ENCODE measurements around the gene ZNF487.
A peak's percentile ranks its signal among the peaks of the same experiment; 100 is the strongest.

ZNF487 gene

DNA sequence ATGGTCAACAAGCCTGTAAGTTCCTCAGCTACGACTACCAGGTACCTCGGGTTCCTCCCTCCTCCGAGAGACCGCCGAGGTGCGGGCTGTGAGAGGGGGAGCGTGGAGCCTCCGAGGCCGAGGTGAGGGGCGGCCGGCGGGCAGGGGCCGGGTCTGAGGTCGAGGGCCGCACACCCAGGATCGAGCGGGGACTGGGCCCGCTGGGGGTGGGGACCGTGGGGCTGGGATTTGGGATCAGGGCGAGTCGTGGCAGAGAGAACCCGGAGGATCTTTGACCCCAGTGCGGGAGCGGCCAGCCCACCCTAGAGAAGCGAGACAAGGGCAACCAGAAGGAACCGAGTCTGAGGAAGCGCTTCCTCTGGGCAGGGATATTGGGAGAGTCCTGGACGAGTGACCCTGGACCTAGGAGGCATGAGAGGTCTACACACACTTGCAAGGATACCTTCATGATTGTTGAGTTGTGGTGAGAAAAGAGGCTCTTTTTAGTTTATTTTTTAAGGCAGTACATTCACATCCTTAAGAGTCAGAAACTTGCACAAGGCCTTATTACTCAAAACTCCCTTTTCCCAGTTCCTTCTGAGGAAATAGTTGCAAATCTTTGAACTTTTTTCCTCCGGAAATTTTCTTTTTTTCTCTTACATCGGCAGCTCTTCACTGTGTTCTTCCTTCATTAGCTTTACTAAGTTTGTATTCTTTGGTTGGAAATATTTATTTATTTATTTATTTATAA, 395 bp downstream of the ZNF487 start (continued):
- TF ChIP-seq, protein P1, sequence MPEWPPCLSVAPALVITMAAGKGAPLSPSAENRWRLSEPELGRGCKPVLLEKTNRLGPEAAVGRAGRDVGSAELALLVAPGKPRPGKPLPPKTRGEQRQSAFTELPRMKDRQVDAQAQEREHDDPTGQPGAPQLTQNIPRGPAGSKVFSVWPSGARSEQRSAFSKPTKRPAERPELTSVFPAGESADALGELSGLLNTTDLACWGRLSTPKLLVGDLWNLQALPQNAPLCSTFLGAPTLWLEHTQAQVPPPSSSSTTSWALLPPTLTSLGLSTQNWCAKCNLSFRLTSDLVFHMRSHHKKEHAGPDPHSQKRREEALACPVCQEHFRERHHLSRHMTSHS (tag by site-specific recombination; IDR thresholded peaks at IDR 0.05), result no peak
- no peak for TF ChIP-seq ZNF596 (tag by site-specific recombination; IDR thresholded peaks at IDR 0.05)

DNA sequence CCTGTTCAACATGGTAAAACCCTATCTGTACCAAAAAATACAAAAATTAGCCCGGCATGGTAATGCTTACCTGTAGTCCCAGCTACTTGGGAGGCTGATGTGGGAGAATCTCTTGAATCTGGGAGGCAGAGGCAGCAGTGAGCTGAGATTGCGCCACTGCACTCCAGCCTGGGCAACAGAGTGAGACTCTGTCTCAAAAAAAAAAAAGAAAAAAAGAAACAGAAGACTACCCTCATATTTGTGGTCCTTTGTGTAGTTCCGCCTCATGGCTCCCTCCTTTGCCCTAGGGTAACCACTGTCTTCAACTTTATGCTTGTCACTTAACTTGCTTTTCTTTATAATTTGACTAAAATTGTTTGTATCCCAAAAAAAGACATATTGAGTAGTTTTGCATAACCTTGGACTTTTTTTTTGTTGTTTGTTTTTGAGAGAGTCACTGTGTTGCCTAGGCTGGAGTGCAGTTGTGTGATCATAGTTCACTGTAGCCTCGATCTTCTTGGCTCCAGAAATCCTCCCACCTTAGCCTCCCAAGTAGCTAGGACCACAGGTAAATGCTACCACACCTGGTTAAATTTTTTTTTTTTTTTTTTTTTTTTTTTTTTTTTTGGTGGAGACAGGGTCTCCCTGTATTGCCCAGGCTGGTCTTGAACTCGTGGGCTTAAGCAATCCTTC, 3.7 kb downstream of the ZNF487 start:
- peaks cover 3% of the 10 kb centered on the region; the same call in 1 of the 2 replicates for H3K4me1 ChIP-seq (ENCODE audit: control insufficient read depth, insufficient read depth, low read length)
- H3K4me3 ChIP-seq (ENCODE audit: low read depth, low read length), result no peak overlapping the region
- H3K27ac ChIP-seq (ENCODE audit: extremely low read depth, low read depth, low read length), result no peak overlapping the region
- ChIA-PET CTCF (interaction anchor here (0.6 kb wide), 1 partner anchor 91 kb away, joined by 3 read pairs; no protein-coding TSS in a partner anchor), POLR2A (no interaction called here)
- H3K36me3 ChIP-seq (ENCODE audit: control insufficient read depth in 2 of 2, insufficient read depth in 1 of 2, low read length in 2 of 2), result no peaks in the 10 kb centered on the region; a peak in 1 of 3 replicates
- TF ChIP-seq, protein P2, sequence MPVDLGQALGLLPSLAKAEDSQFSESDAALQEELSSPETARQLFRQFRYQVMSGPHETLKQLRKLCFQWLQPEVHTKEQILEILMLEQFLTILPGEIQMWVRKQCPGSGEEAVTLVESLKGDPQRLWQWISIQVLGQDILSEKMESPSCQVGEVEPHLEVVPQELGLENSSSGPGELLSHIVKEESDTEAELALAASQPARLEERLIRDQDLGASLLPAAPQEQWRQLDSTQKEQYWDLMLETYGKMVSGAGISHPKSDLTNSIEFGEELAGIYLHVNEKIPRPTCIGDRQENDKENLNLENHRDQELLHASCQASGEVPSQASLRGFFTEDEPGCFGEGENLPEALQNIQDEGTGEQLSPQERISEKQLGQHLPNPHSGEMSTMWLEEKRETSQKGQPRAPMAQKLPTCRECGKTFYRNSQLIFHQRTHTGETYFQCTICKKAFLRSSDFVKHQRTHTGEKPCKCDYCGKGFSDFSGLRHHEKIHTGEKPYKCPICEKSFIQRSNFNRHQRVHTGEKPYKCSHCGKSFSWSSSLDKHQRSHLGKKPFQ (tag by site-specific recombination; IDR thresholded peaks at IDR 0.05), result no peak
- TF ChIP-seq, protein P3, sequence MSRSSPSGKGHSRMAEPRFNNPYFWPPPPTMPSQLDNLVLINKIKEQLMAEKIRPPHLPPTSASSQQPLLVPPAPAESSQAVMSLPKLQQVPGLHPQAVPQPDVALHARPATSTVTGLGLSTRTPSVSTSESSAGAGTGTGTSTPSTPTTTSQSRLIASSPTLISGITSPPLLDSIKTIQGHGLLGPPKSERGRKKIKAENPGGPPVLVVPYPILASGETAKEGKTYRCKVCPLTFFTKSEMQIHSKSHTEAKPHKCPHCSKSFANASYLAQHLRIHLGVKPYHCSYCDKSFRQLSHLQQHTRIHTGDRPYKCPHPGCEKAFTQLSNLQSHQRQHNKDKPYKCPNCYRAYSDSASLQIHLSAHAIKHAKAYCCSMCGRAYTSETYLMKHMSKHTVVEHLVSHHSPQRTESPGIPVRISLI (tag by site-specific recombination; IDR thresholded peaks at IDR 0.05), result peak; percentile 83
- no peak for TF ChIP-seq ZNF155 (tag by site-specific recombination; IDR thresholded peaks at IDR 0.05)
- H3K9me3 ChIP-seq (ENCODE audit: control insufficient read depth, insufficient read depth, low read depth, low read length), result no peaks in the 10 kb centered on the region

DNA sequence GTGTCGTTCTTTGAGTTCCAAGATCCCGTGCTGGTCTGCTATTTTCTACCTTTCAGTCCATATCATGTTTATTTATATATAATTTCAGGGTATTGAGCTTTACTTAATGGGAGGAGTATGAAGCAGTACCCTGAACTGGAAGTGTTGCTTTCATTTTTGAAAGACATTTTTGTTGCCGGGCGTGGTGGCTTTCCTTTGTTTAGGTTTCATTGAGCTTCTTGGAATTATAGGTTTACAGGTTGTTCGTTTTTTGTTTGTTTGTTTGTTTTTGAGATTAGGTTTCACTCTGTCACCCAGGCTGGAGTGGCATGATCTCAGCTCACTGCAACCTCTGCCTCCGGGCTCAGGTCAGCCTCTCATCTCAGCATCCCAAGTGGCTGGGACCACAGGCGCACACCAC, 7.4 kb downstream of the ZNF487 start:
- H3K4me1 ChIP-seq (ENCODE audit: control insufficient read depth, insufficient read depth, low read length), result no peaks in the 10 kb centered on the region
- TF ChIP-seq KLF1 (tag by site-specific recombination; IDR thresholded peaks at IDR 0.05) (0 out of 2 replicates have a peak, but pooled peaks have one; percentile 34), ZNF654 (tag by site-specific recombination; IDR thresholded peaks at IDR 0.05; ENCODE audit: low read depth) (no peak)
- no peaks in the 10 kb centered on the region for H3K9me3 ChIP-seq (ENCODE audit: control insufficient read depth, insufficient read depth, low read depth, low read length)
- CTCF ChIA-PET, result no interaction called here
- H3K36me3 ChIP-seq (ENCODE audit: control insufficient read depth in 2 of 2, insufficient read depth in 1 of 2, low read length in 2 of 2), result no peaks in the 10 kb centered on the region; a peak in 1 of 3 replicates
- H3K27ac ChIP-seq (ENCODE audit: extremely low read depth, low read depth, low read length), result no peak overlapping the region
- POLR2A ChIA-PET, result no interaction called here
- H3K4me3 ChIP-seq (ENCODE audit: low read depth, low read length), result no peak overlapping the region

DNA sequence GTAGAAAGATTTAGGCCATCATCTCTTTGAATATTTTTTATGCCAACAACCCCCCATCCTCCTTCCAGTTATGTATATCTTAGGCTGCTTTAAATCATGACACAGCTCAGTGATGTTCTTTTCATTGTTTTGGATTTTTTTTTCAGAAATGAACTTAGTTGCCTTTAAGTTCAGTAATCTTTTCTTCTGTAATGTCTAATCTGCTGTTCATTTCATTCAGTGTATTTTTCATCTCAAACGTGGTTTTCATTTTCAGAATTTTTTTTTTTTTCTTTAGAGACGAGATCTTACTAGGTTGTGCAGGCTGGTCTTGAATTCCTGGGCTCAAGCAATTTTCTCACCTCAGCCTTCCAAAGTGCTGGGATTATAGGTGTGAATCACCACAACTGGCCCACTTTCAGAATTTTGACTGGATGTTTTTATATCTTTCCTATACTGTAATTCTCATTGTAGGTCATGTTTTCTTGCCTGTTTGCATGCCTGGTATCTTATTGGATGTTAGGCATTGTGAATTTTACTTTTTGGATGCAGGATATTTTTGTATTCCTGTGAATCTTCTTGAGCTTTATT, 8.1 kb downstream of the ZNF487 start:
- ChIA-PET POLR2A (no interaction called here), CTCF (no interaction called here)
- no peak overlapping the region for H3K27ac ChIP-seq (ENCODE audit: extremely low read depth, low read depth, low read length)
- no peaks in the 10 kb centered on the region for H3K9me3 ChIP-seq (ENCODE audit: control insufficient read depth, insufficient read depth, low read depth, low read length)
- no peak overlapping the region for H3K4me3 ChIP-seq (ENCODE audit: low read depth, low read length)
- no peaks in the 10 kb centered on the region; a peak in 1 of 3 replicates for H3K36me3 ChIP-seq (ENCODE audit: control insufficient read depth in 2 of 2, insufficient read depth in 1 of 2, low read length in 2 of 2)
- H3K4me1 ChIP-seq (ENCODE audit: control insufficient read depth, insufficient read depth, low read length), result no peaks in the 10 kb centered on the region
- TF ChIP-seq ZNF274 (IDR thresholded peaks at IDR 0.05; ENCODE audit: low read length), result no peak
- no peak for TF ChIP-seq ZNF274 (tag by site-specific recombination; IDR thresholded peaks at IDR 0.05; ENCODE audit: borderline replicate concordance)
- TF ChIP-seq, protein P4, sequence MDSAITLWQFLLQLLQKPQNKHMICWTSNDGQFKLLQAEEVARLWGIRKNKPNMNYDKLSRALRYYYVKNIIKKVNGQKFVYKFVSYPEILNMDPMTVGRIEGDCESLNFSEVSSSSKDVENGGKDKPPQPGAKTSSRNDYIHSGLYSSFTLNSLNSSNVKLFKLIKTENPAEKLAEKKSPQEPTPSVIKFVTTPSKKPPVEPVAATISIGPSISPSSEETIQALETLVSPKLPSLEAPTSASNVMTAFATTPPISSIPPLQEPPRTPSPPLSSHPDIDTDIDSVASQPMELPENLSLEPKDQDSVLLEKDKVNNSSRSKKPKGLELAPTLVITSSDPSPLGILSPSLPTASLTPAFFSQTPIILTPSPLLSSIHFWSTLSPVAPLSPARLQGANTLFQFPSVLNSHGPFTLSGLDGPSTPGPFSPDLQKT (IDR thresholded peaks at IDR 0.05; ENCODE audit: borderline replicate concordance, low read depth, low read length), result no peak
- no peak for TF ChIP-seq KLF8 (tag by site-specific recombination; IDR thresholded peaks at IDR 0.05)
- no peak for TF ChIP-seq ZBTB20 (tag by site-specific recombination; IDR thresholded peaks at IDR 0.05)
- no peak for TF ChIP-seq ZNF121 (tag by site-specific recombination; IDR thresholded peaks at IDR 0.05)
- no peak for TF ChIP-seq GLIS2 (tag by site-specific recombination; IDR thresholded peaks at IDR 0.05)
- TF ChIP-seq, protein P5, sequence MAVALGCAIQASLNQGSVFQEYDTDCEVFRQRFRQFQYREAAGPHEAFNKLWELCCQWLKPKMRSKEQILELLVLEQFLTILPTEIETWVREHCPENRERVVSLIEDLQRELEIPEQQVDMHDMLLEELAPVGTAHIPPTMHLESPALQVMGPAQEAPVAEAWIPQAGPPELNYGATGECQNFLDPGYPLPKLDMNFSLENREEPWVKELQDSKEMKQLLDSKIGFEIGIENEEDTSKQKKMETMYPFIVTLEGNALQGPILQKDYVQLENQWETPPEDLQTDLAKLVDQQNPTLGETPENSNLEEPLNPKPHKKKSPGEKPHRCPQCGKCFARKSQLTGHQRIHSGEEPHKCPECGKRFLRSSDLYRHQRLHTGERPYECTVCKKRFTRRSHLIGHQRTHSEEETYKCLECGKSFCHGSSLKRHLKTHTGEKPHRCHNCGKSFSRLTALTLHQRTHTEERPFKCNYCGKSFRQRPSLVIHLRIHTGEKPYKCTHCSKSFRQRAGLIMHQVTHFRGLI (tag by site-specific recombination; IDR thresholded peaks at IDR 0.05), result no peak
- TF ChIP-seq ZNF830 (tag by site-specific recombination; IDR thresholded peaks at IDR 0.05; ENCODE audit: low read depth), result no peak
- TF ChIP-seq, protein P6, sequence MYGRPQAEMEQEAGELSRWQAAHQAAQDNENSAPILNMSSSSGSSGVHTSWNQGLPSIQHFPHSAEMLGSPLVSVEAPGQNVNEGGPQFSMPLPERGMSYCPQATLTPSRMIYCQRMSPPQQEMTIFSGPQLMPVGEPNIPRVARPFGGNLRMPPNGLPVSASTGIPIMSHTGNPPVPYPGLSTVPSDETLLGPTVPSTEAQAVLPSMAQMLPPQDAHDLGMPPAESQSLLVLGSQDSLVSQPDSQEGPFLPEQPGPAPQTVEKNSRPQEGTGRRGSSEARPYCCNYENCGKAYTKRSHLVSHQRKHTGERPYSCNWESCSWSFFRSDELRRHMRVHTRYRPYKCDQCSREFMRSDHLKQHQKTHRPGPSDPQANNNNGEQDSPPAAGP (tag by site-specific recombination; IDR thresholded peaks at IDR 0.05), result no peak

Data from HEK293 (cell line).